Esophagus muscularis mucosa (tissue), 3 donors: Measurements from ENCODE around the gene RGSL1.

Experiments used
- CTCF ChIP-seq, 3 experiments: fragments of 200-600 bp in 2 of 3; fragments of 450-650 bp in 1 of 3; sonication (generic) in 2 of 3; IDR thresholded peaks; one replicate each; pipeline ENCODE4 v1.5.1; 2017 to 2019; ENCODE audit warnings: antibody characterized with exemption in 3 of 3, mild to moderate bottlenecking in 2 of 3, moderate library complexity in 1 of 3
- POLR2AphosphoS5 ChIP-seq, 2 donors: sonication (generic); formaldehyde crosslinking; IDR thresholded peaks; one replicate each; pipeline ENCODE4 v1.6.1; 2017; ENCODE audit warnings: antibody characterized with exemption in 2 of 2

DNA sequence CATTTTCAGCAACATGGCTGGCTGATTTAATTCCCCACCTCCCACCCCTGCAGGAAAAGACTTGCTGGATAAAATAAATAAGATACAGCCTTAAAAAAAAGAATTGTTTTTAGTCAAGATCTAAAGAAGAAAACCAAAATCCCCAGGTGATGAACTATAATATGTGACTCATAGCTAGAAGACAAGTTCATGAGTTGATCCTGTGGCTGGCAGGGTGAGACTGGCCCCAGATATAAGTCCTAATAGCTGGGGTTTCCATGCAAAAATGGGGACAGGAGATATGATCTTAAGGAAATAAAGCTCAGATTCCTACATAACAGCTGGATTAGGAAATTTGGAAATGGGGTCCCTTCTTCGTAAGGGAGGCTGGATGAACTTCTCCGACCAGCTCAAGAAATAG, 21.9 kb upstream of the RGSL1 start:
- TF ChIP-seq POLR2AphosphoS5 (IDR thresholded peaks at IDR 0.05) (no peak), CTCF (IDR thresholded peaks at IDR 0.05) (no peak)
